Pancreas (tissue), 10 donors: ENCODE data around the gene SETBP1. TPM values are rescaled to one million over a fixed set of nuclear protein-coding genes. Genes with fewer than 3 reads are reported as not detected.

Experiments
- ATAC-seq, 4 donors: fragments of 200-7000 bp; cut with Tn5 transposase; one replicate each; pipeline versions ENCODE4 v1.8.0 to v1.9.1; 2020; ENCODE audit warnings: mild to moderate bottlenecking in 4 of 4, moderate library complexity in 4 of 4
- DNase-seq, 6 donors: peaks; one replicate each; pipeline ENCODE4 v3.0.0-alpha.2; 2020
- FAIRE-seq: peaks from 2 replicates; lab custom pipeline; 2012; peaks lifted over from hg19 to GRCh38; lab: Jason Lieb, UNC
- H3K27ac ChIP-seq, 4 donors: fragments of 200-600 bp; sonication (generic); 1 replicate in 3 of 4; 2 replicates in 1 of 4; pipeline versions ENCODE4 v1.5.0 to v1.8.0; 2020
- H3K27me3 ChIP-seq, 4 donors: fragments of 200-600 bp; one replicate each; pipeline ENCODE4 v1.8.0; 2021
- H3K36me3 ChIP-seq, 3 donors: fragments of 200-600 bp; sonication (generic) in 1 of 3; one replicate each; pipeline versions ENCODE4 v1.5.0 to v1.8.0; 2020 to 2021
- H3K4me1 ChIP-seq, 3 donors: fragments of 200-600 bp; one replicate each; pipeline ENCODE4 v1.8.0; 2021
- H3K4me3 ChIP-seq, 4 donors: fragments of 200-600 bp; sonication (generic) in 2 of 4; one replicate each; pipeline versions ENCODE4 v1.5.0 to v1.8.0; 2020 to 2021
- H3K9me3 ChIP-seq, 4 donors: fragments of 200-600 bp; one replicate each; pipeline ENCODE4 v1.8.0; 2021
- WGBS, 2 donors: extraction: QIAGEN DNeasy Blood & Tissue Kit; methylation state at CpG; one replicate each; pipeline ENCODE4 v1.1.7; 2013; 5-methylcytosine and 5-hydroxymethylcytosine counted together
- intact Hi-C, 3 donors: fragments of 100-400 bp; cut with DNase I; formaldehyde crosslinking; loops; one replicate each; pipeline versions ENCODE4 v1.11.1 to v1.14.2; 2022
- polyA plus RNA-seq, 2 donors: library from polyadenylated mRNA; stranded (reverse); fragments of 200-250 nt; gene quantifications; one replicate each; pipeline ENCODE4 v1.2.3, GENCODE V29; 2013
- total RNA-seq, 6 donors: library from RNA; stranded (reverse); fragmentation: NEBNext Ultra II Directional in 4 of 6; extraction: Animal tissue kit (Norgen Biotek cat#: 25700) in 4 of 6; gene quantifications; one replicate each; pipeline versions ENCODE4 v1.2.1 to v1.2.4, GENCODE V29; 2021 to 2023
- TF ChIP-seq, protein P1 (sequence below), 4 donors: fragments of 200-600 bp; sonication (generic) in 3 of 4; IDR thresholded peaks; one replicate each; pipeline versions ENCODE4 v1.5.0 to v1.8.0; 2021; ENCODE audit warnings: antibody characterized with exemption in 4 of 4
- donor health status: healthy with polysubstance abuse.
- donor health status: DM: no; HTN: no; CAD: no; lungs with moderate emphysema.
- donor health status: DM: no; HTN: no; CAD: no.
- donor health status: control.
- donor health status: control.
- donor health status: Bipolar disorder and iron deficiency.
- donor health status: DM: yes; HTN: yes; CAD: no.
- donor health status: DM: no; HTN: no; CAD: no.
- donor health status: DM: no; HTN: no; CAD: no.
- donor health status: DM: yes; HTN: yes; CAD: no.

Gene SETBP1
- total and polyA plus RNA-seq, 8 donors, result 3.9 to 24.0 (median 18.1) TPM

DNA sequence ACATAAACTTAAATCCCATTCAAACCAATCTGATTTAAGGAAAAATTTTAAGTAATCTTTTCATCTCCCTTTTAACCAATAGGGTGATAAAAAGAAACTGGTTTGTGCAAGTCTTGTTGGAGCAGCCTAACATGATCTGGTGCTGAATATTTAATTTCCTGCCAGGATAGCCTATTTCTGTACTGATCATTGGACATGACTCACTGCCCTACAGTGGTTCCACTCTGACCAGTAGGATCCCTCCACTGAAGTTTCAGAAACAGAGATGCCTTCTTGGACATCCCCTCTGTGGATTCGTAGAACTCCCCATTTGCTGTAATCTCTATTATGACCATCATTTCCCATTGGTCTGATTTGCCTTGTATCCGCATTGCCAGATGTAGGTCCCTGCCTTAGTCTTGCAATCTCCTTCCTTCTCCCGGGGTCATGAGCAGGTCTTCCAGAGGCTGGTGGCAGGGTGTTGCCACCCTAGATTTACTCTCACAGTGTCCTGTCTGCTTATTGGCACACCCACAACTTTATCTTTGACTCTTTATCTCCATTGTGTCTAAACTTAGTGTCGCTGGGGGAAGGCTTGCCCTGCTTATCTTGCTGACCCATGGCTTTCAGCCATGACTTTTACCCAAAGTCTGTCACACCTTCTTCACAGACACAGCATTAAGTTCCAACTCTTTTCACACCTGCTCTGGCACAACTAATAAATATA, 12.3 kb upstream of the SETBP1 start:
- 54 to 60% methylated on average over 4 of the region's 4 CpGs for WGBS, 2 donors
- Histone ChIP-seq H3K27me3 (no peaks in the 10 kb centered on the region), H3K27ac (no peak overlapping the region), H3K9me3 (no peaks in the 10 kb centered on the region), H3K4me1 (no peaks in the 10 kb centered on the region), H3K4me3 (no peak overlapping the region), H3K36me3 (no peaks in the 10 kb centered on the region)
- ATAC-seq (peak in 2 of 4 donors; percentile 13 to 34), FAIRE-seq (no peak), DNase-seq (no peak)
- TF ChIP-seq, protein P1, sequence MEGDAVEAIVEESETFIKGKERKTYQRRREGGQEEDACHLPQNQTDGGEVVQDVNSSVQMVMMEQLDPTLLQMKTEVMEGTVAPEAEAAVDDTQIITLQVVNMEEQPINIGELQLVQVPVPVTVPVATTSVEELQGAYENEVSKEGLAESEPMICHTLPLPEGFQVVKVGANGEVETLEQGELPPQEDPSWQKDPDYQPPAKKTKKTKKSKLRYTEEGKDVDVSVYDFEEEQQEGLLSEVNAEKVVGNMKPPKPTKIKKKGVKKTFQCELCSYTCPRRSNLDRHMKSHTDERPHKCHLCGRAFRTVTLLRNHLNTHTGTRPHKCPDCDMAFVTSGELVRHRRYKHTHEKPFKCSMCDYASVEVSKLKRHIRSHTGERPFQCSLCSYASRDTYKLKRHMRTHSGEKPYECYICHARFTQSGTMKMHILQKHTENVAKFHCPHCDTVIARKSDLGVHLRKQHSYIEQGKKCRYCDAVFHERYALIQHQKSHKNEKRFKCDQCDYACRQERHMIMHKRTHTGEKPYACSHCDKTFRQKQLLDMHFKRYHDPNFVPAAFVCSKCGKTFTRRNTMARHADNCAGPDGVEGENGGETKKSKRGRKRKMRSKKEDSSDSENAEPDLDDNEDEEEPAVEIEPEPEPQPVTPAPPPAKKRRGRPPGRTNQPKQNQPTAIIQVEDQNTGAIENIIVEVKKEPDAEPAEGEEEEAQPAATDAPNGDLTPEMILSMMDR (IDR thresholded peaks at IDR 0.05), result no peak
- intact Hi-C loops, result no loop called here

GRCh38 chr18:44671914-44672313, 8.8 kb upstream of the SETBP1 start:
- H3K27me3 ChIP-seq, result no peaks in the 10 kb centered on the region
- DNase-seq (no peak), FAIRE-seq (no peak), ATAC-seq (no peak)
- no peak overlapping the region for H3K4me3 ChIP-seq
- H3K27ac ChIP-seq, result no peak overlapping the region
- H3K9me3 ChIP-seq, result no peaks in the 10 kb centered on the region
- no peaks in the 10 kb centered on the region for H3K4me1 ChIP-seq
- intact Hi-C loops, result loop anchor here in 1 of 3 donors (10.0 kb wide), 1 partner anchor 553 kb away; no protein-coding TSS in a partner anchor
- 83 to 91% methylated on average over 2 of the region's 2 CpGs for WGBS, 2 donors
- TF ChIP-seq, protein P1 (IDR thresholded peaks at IDR 0.05), result no peak
- H3K36me3 ChIP-seq, result no peaks in the 10 kb centered on the region

- intact Hi-C loops, result loop anchor here in 1 of 3 donors (10.0 kb wide), 1 partner anchor 552 kb away; no protein-coding TSS in a partner anchor
Measured at GRCh38 chr18:44672506-44672905, 8.2 kb upstream of the SETBP1 start.

GRCh38 chr18:44673256-44673880, 7.3 kb upstream of the SETBP1 start:
- FAIRE-seq, result no peak
- intact Hi-C loops, result loop anchor here in 1 of 3 donors (10.0 kb wide), 1 partner anchor 551 kb away; no protein-coding TSS in a partner anchor
- TF ChIP-seq, protein P1 (IDR thresholded peaks at IDR 0.05), result no peak

More at GRCh38 chr18:44672506-44672905, 8.2 kb upstream of the SETBP1 start:
- Histone ChIP-seq H3K27me3 (no peaks in the 10 kb centered on the region), H3K4me1 (no peaks in the 10 kb centered on the region), H3K36me3 (no peaks in the 10 kb centered on the region), H3K4me3 (no peak overlapping the region), H3K9me3 (no peaks in the 10 kb centered on the region), H3K27ac (no peak overlapping the region)
- TF ChIP-seq, protein P1 (IDR thresholded peaks at IDR 0.05), result no peak
- ATAC-seq (no peak), FAIRE-seq (no peak), DNase-seq (no peak)
- WGBS, 2 donors, result 42 to 52% methylated on average over 3 of the region's 3 CpGs

More at GRCh38 chr18:44673256-44673880, 7.3 kb upstream of the SETBP1 start:
- Histone ChIP-seq H3K27ac (no peak overlapping the region), H3K4me3 (no peak overlapping the region), H3K27me3 (no peaks in the 10 kb centered on the region), H3K36me3 (no peaks in the 10 kb centered on the region), H3K9me3 (no peaks in the 10 kb centered on the region), H3K4me1 (peaks cover 0 to 6% (median 3%) of the 10 kb centered on the region in 3 donors)
- ATAC-seq (no peak), DNase-seq (no peak)
- 88 to 90% methylated on average over 3 of the region's 3 CpGs for WGBS, 2 donors
